GM20431 (cell line): ENCODE results near the gene PPM1F.
"Not testable (repeated sequence)": the region's sequence is repeated elsewhere in the genome, so short reads cannot be mapped to it uniquely, and the experiment has no call there.

Source experiments
- in situ Hi-C: fragments of 300-500 bp; cut with MseI, MboI; formaldehyde crosslinking; loops from one replicate; pipeline ENCODE4 v1.15.0; 2020; ENCODE audit warnings: low sequenced_read_pairs; ENCODE audit not compliant: unreplicated experiment

Gene PPM1F

DNA sequence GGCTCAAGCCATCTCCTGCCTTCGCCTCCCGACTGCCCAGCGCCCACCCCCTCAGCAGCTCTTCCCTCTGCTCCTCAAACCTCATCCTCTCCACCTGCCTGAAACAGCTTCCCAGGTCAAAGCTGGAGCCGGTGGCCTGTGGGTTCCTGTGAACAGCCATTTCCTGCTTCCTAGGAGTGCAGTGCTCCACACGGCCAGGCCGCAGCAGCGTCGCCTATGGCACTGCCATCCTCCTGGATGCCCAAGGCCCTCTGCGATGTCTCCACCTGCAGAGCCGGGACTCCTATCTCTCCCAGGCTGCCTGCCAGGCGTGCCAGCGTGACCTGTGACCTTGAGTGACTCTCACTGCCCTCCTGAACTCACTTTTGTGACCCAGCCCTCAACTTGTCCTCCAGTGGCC lies 24.6 kb downstream of the PPM1F start:
- in situ Hi-C loops, result no loop called here

DNA sequence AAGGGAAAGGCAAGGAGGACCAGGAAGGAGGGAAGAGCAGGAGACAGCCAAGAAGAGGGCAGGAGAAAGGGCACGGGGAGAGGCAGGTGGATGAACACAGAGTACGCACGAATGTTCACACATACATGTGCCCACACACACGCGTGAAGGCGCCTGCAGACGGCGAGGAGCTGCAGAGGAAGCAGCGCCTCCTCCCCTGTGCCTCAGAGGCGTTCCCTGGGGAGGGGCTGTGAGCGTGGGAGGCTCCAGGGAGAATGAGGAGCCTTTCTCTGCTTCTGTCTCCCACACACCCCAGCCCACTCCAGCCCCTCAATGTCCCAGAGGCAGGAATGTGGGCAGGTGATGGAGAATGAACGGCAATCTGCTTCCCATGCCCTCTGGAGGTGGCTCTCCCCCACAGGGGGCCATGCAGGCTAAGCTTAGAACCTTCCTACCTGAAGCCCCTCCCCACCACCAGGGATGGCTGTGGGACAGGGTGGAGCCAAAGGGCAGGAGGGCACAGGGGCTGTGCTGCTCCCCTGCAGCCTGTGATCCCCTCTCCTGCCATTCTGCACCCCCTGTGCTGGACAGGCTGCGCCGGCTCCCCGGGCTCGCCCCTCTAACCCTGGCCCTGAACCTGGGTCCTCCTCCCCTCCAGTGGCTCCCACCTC lies 25.3 kb downstream of the PPM1F start:
- in situ Hi-C loops, result no loop called here

DNA sequence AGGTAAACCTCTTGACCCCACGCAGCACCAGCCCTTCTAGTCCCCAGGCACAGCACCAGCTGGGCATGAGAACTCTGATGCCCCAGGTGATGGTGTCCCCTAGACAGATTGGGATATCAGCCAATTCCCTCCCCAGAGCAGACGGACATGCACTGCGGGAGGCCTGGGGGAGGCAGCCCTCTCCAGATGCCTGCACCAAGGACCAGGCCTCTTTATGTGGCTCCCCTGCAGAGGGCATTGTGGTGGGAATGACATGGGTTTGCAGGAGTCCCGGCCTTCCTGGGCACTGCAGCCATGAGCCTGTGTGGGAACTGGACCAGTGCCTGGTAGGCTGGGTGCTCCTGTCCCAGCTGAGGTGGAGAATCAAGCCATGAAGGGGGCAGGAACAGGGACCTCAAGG lies 25.9 kb downstream of the PPM1F start:
- in situ Hi-C loops, result no loop called here

DNA sequence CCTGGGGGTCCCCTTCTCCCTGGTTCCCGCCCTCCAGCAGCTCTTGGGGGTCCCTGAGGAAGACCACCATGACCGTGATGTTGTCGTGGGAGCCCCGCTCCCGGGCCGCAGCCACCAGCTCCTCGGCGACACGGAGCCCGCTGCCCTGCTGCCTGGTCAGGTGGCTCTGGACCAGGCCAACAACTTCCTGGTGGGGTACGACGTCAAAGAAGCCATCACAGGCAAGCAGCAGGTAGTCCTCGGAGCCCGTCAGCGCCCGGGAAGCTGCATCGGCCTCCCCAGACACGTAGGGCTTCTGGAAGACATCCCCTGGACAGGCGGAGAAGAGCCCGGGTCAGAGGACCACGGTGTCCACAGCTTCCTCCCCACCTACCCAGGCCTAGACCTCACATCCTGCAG lies 29.5 kb downstream of the PPM1F start:
- in situ Hi-C loops, result no loop called here

DNA sequence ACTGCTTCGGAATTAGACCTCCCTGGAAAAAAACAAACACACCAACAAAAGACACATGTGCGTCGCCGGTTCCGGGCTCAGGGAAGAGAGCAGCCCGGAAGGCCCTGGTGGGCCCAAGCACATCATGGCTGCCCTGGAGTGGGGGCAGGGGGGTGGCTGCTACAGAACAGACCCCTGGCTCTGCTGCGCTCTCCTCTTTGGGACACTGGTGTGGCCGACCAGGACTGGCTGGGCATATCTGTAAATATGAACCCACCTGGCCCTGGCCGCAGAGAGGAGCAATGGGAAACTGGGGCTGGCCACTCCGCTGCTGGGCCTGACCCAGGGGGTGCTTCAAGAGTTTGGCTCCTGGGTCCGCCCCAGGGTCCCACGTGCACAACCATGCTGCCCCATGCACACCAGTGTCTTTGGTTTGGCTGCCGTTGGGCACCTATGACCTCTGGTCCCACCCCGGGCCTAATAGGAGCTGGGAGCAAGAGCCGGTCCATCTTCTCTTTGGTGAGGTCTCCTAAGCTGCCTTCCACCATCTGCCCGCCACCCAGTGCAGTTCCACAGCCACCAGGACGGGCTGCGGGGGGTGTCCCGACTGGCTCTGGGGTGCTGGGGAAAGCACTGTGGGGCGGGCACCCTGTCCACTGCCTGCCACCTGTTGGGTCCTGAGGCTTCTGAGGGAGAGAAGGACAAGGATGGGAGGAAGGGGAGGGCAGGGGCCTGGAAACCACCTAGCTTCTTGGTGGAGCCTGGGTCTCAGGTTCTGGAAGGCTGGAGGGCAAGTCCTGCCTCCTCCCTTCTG lies 30.1 kb downstream of the PPM1F start:
- in situ Hi-C loops, result no loop called here

DNA sequence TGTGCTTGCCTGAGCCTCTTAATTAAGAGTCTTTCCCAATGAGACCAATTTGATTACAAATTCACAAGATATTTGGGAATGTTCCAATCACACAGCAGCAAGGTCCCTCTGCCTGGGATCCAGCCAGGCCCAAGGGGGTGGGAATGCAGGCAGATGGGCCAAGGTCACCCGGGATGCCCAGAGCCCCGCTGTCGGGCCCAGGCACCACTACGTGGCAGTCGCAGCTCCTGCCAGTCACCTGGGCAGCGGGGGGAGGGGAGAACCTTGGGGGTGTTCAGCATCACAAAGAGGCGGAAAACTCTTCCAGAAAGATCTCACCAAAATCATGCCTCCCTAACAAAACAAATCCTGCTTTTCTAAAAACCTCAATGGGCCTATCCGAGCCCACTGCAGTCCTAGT lies 30.9 kb downstream of the PPM1F start:
- in situ Hi-C loops, result no loop called here

DNA sequence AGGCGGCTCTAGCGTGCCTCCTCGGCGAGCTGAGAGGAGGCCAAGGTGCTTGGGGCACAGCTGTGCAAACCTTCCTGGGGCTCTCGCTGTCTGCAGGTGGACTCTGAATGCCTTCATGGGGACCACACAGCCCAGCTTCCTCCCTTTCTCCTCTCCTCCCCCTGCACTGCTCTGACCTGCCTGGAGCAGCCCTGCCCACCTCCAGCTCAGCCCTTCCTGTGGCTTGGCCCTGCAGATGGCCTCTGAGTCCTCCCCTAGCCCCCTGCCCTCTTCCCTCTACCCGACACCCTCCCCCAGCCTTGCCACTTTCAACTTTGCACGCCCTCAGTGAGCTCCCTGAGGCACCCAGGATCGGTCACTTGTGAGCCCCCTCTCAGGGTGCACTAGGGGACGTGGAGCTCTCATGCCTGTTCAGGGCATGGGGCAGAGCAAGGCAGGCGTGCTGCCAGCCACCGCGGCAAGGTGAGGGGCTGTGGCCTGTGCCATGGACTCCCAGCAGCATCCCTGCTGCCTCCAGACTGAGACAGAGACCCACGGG lies 31.4 kb downstream of the PPM1F start:
- in situ Hi-C loops, result no loop called here

DNA sequence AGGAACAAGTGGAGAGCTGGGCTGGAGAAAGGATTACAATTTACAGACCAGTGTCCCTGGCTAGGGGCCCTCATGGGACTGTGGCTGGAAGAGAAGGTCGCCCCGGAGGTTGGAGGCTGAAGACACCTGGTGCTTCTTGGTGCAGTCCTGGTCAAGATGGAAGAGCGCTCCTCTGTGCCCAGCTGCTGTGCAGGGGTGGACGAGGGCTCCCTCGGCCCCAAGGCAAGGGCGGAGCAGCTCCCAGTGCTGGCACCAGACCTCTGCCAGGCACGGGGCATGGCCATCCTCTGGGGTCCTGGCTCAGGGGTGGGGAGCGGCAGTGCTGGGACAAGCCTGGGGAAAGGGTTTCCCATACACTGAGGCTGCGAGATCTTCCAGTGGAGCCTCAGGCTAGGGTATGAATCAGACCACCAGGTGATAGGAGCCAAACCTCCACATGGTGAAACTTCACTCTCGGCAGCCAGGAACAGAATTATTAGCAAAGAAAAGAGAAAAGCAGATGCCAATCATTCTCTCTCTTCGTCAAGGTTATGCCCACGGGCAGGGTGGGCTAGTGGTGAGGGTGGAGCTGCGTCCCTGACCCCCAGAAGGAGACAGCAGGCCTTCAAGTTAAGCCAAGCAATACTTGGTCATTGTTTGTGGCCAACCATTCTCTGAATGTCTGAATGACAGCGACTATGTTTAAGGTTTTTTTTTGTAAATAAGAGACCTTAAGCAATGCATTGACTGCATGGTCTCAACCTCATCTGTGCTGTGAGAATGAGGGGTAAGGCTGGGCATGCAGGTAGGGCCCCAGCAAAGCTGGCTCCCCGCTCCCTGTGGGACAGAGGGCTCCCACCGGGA lies 32.1 kb downstream of the PPM1F start:
- in situ Hi-C loops, result no loop called here

DNA sequence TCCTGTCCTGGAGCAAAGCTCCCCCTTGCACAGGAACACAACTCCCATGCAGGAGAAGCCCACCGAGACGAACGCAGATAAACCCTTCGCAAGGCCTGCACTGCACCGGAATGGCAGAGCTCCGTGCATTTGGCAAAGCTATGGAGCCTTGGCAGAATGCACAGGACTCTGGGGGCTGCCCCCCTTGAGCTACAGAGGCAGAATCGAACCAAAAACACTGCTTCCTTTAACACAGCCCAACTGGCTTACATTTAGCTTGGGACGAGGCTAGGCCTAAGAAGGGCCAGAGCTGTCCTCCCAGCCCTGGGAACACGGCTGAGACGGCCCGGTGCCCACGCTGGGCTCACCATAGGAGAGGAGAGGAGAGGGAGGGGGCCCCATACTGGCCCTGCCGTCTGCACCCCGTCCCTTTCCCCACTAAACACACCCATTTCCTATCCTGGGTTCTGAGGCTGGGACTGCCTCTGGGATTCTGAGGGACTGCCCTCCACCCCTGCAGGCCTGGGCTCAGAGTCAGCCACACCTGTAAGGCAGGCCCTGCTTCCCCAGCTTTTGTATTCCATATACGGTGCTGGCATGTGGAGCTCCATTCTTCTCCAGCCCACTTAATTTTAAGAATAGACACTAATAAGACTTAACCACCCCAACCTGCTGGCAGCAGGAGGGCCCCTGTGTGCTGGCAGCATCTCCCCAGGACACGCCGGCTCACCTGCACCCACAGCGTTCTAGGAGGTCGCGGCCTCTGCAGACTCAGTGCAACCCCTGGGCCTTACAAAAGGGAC lies 32.9 kb downstream of the PPM1F start:
- in situ Hi-C loops, result no loop called here

DNA sequence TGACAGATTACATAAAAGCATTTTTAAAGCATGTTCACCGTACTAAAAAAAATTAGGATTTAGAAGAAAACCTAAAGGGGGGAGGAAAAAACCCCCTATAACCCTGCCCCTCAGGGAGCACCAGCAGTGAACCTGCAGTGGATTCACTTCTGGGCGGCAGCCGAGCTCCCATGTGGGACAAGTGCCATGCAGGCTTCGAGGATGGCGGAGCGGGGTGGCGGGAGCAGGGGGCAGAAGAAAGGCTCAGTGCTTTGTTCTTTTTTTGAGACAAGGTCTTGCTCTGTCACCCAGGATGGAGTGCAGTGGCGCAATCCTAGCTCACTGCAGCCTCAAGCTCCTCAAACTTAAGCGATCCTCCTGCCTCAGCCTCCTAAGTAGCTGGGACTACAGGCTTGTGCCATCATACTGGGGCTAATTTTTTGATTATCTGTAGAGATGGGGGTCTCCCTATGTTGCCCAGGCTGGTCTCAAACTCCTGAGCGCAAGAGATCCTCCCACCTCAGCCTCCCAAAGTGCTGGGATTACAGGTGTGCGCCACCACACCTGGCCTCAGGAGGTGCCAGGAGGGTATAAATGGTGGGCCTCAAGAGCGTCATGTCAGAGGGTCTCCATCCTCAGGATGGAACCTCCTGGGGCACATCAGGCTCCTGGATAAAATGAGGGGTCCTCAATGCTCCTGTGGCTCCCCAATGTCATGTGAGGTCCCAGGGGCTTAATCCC lies 34.0 kb downstream of the PPM1F start:
- in situ Hi-C loops, result no loop called here

DNA sequence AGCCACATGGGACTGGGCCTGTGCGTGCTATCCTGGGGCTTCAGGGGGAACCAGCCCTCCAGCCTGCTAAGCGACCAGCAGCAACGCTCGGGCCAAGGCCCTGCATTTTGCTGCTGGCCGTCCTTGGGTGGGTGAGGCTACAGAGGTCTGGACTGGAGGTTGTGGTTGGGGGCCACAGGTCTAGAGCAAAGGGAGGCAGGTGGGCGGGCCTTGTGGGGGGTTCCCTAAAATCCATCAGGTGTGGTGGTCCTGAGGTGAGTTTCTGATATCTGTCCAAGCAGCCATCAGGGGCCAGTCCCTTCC lies 34.7 kb downstream of the PPM1F start:
- in situ Hi-C loops, result no loop called here

DNA sequence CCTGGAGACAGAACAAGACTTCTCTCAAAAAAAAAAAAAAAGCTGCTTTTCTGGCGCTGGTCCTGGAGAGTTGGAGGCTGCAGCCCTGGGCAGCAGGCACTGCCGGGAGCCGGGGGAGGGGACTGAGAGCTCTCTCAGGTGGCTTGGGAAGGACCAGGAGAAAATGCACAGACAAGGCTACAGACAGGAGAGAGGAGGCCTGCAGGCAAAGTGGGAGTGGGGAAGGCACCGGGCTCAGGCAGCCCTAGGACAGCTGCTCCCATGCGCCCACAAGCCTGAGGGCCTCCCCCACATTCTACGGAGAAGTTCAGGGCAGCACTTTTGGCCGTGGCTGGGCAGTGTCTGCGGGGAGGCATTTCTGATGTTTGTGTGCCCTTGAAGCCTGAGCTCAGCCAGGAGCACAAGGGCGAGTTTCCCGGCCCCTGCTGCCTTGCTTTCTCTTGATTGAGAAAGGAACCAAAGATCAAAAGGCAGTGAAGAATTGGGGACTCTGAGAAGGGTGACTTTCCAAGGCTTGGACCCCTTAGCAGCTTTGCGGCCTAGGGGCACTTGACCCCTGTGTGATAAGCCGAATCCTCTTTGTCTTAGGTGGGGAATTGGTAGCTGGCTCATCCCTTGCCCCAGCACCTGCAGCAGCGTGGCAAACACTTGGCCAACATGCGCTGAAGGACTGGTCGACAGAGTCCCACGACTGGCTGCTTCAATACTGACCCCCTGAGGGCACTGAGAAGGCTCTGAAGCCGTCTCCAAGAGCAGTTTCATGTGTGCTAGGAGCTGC lies 35.3 kb downstream of the PPM1F start:
- in situ Hi-C loops, result no loop called here

DNA sequence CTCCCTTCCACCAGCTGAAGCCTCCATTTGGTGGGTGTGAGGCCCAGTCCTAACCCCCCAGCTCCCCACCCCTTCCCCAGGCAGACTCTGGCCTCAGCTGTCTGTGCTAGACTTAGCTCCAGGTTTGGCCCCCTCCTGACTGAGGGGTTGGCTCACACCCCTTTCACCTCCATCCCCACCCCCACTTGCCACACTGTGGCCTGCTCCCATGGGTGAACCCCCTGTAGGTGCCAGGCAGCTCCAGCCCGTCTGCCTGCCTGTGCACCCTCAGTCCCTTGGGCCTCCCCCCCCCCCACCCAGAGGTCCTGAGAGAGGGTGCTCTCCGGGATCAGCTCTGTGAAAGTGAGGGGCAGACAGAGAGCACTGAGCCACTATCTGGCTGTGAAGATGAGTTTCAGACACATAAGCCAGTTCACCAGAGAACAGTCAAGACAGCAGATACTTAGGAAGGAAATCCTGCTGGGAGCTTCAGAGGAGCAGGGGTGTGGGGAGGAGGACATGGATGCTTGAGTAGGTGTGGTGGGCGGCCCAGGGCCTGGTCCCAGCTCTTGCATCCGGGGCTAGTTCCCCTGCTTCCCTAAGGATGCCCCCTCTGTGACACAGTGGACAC lies 36.2 kb downstream of the PPM1F start:
- in situ Hi-C loops, result no loop called here

DNA sequence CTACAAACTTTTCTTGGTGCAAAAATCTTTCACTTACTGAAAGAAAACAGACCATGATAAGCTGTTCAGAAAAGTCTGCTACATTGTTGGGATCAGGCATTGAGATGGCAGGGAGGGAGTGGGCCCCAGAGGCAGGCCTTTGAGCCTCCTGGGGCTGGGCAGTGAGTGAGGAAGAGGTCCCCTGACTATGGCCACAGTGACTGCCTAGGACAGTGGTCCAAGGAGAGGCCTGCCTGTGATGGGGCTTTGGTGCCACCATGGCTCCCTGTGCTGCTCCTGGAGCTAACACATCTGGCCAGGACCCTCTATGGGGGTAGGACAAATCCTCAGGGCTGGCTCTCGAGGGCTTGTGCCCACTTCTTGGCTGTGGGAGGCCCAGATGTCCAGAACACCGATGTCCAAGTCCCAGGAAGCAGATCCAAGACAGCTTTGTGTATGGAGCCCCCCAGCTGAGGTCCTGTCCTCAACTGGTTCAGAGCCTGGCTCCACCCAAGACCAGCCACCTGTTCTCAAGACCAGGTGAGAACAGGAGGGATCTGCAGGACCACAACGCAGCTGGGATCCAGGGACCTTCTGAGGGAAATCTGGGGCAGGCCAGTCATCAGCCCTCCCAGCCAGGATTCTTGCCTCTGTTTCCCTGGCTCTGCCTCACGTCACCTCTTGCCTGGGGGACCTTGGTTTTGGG lies 36.9 kb downstream of the PPM1F start:
- in situ Hi-C loops, result no loop called here

DNA sequence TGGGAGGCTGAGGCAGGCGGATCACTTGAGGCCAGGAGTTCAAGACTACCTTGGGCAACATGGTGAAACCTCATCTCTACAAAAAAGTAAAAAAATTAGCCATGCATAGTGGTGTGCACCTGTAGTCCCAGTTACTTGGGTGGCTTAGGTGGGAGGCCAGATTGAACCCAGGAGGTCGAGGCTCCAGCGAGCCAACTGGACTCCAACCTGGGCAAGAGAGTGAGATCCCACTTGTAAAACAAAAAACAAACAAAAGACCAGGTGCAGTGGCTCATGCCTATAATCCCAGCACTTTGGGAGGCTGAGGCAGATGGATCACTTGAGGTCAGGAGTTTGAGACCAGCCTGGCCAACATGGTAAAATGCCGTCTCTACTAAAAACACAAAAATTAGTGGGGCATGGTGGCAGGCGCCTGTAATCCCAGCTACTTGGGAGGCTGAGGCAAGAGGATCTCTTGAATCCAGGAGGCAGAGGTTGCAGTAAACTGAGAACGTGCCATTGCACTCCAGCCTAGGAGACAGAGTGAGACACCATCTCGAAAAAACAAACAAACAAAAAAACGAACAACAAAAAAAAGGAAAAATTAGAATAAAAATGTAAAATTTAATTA lies 38.5 kb downstream of the PPM1F start:
- in situ Hi-C loops, result not testable (repeated sequence)

DNA sequence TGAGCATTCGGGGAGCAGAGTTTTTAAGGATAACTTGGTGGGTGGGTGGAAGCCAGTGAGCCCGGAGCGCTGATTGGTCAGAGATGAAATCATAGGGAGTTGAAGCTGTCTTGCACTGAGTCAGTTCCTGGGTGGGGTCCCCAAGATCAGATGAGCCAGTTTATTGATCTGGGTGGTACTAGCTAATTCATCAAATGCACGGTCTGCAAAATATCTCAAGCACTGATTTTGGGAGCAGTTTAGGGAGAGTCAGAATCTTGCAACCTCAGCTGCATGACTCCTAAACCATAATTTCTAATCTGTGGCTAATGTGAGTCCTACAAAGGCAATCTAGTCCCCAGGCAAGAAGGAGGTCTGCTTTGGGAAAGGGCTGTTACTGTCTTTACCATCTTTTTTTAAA lies 42.3 kb downstream of the PPM1F start:
- in situ Hi-C loops, result not testable (repeated sequence)

DNA sequence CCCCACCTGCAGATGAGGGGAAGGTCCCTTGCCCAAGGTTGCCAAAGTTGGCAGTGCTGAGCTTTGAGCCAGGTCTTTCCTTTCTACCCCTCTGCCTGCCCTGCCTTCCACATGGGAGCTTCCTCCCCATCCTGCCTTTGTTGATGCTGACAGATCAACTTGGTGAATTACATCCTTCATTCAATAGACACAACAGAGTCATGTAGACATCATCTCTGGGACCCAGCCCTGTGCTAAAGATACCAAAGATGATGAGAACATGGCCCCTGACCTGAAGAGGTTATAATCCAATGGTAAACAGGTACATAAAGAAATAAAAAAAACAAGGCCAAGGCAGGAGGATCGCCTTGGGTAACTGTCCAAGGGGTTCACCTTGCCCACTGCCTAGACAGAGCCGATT lies 42.8 kb downstream of the PPM1F start:
- in situ Hi-C loops, result no loop called here
